ENCODE data around the gene DYSF.

Gene DYSF

DNA sequence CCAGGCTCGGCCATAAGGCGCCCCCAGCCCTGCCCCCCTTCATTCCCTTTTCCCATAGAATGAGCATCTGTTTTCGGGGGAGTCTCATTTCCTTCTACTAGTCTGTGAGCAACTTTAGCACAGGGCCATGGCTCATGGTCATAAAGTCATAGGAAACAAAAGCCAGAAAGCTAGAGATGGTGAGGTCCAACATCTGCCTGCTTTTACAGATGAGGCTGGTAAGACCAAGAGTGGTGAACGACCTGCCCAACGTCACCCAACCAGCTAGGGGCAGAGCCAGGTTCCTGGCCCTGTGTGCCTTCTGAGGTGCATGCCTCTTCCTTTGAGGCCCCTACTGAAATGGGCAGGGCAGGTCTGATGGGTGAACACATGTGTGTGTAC lies 212.7 kb downstream of the DYSF start:
- H3K9ac ChIP-seq (ENCODE audit: low read length in 2 of 2) = no peak overlapping the region
- no peaks in the 10 kb centered on the region for H3K27me3 ChIP-seq (ENCODE audit: control insufficient read depth in 1 of 2, insufficient read depth in 2 of 2, low read length in 2 of 2)
- H3K36me3 ChIP-seq (ENCODE audit: control insufficient read depth in 2 of 2, insufficient read depth in 2 of 2, low read length in 2 of 2) = peaks cover 30 to 40% of the 10 kb centered on the region in 2 donors
- H3K4me3 ChIP-seq (ENCODE audit: low read length in 2 of 2) = no peak overlapping the region
- H3K27ac ChIP-seq (ENCODE audit: low read length) = no peak overlapping the region
- H3K4me1 ChIP-seq (ENCODE audit: control insufficient read depth, insufficient read depth, low read length) = no peaks in the 10 kb centered on the region
- H3K9me3 ChIP-seq (ENCODE audit: control insufficient read depth in 2 of 2, low read length in 2 of 2) = no peaks in the 10 kb centered on the region

DNA sequence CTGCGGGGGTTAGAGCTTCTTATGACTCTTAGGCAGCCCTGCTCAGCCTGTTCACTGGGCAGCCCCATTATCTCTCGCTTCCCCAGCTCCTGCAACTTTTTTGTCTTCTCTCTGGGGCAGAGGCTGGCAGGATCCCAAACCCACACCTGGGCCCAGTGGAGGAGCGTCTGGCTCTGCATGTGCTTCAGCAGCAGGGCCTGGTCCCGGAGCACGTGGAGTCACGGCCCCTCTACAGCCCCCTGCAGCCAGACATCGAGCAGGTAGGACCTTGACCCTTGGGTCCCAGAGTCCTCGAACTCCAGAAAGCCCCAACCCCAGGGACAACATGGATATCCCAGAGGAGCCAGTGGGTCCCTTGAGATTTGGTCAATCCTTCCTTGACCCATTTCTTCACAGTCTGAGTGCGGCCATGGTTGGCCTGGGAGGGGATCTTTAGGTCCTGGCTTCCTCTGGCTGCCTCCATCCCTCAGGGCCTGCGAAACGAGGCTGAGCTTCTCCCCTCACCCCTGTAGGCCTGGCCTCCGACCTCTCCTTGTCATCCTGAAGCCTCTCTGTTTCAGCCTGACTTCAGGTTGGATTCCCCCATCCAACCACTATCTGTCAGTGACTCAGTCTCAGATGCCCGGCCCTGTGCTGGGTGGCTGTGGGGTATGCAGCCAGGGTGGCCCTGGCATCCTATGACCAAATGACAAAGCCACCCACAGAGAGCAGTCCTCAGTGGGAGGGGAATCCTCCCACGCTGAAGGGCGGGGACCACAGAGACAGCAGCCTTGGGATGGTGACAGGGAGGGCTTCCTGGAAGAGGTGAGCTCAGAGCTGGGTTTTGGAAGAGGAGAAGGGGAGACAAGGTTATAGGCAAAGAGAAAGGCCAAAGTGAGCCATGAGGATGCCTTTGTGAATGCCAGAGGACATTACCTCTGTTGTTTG lies 214.2 kb downstream of the DYSF start:
- H3K36me3 ChIP-seq (ENCODE audit: control insufficient read depth in 2 of 2, insufficient read depth in 2 of 2, low read length in 2 of 2) = peaks cover 30 to 37% of the 10 kb centered on the region in 2 donors
- H3K9ac ChIP-seq (ENCODE audit: low read length in 2 of 2) = no peak overlapping the region
- no peak overlapping the region for H3K4me3 ChIP-seq (ENCODE audit: low read length in 2 of 2)
- no peaks in the 10 kb centered on the region for H3K27me3 ChIP-seq (ENCODE audit: control insufficient read depth in 1 of 2, insufficient read depth in 2 of 2, low read length in 2 of 2)
- H3K4me1 ChIP-seq (ENCODE audit: control insufficient read depth, insufficient read depth, low read length) = no peaks in the 10 kb centered on the region
- H3K27ac ChIP-seq (ENCODE audit: low read length) = no peak overlapping the region
- no peaks in the 10 kb centered on the region for H3K9me3 ChIP-seq (ENCODE audit: control insufficient read depth in 2 of 2, low read length in 2 of 2)

GRCh38 chr2:71668326-71669057 lies 215.1 kb downstream of the DYSF start:
- H3K27ac ChIP-seq (ENCODE audit: low read length) = no peak overlapping the region
- no peak overlapping the region for H3K4me3 ChIP-seq (ENCODE audit: low read length in 2 of 2)
- peaks cover 30 to 35% of the 10 kb centered on the region in 2 donors for H3K36me3 ChIP-seq (ENCODE audit: control insufficient read depth in 2 of 2, insufficient read depth in 2 of 2, low read length in 2 of 2)

GRCh38 chr2:71669058-71669456 lies 215.7 kb downstream of the DYSF start:
- no peaks in the 10 kb centered on the region for H3K27me3 ChIP-seq (ENCODE audit: control insufficient read depth in 1 of 2, insufficient read depth in 2 of 2, low read length in 2 of 2)
- peaks cover 30 to 36% of the 10 kb centered on the region in 2 donors for H3K36me3 ChIP-seq (ENCODE audit: control insufficient read depth in 2 of 2, insufficient read depth in 2 of 2, low read length in 2 of 2)
- H3K9me3 ChIP-seq (ENCODE audit: control insufficient read depth in 2 of 2, low read length in 2 of 2) = no peaks in the 10 kb centered on the region
- H3K4me1 ChIP-seq (ENCODE audit: control insufficient read depth, insufficient read depth, low read length) = no peaks in the 10 kb centered on the region
- no peak overlapping the region for H3K27ac ChIP-seq (ENCODE audit: low read length)
- no peak overlapping the region for H3K9ac ChIP-seq (ENCODE audit: low read length in 2 of 2)
- H3K4me3 ChIP-seq (ENCODE audit: low read length in 2 of 2) = no peak overlapping the region

More at GRCh38 chr2:71668326-71669057, 215.1 kb downstream of the DYSF start:
- H3K4me1 ChIP-seq (ENCODE audit: control insufficient read depth, insufficient read depth, low read length) = no peaks in the 10 kb centered on the region
- H3K9me3 ChIP-seq (ENCODE audit: control insufficient read depth in 2 of 2, low read length in 2 of 2) = no peaks in the 10 kb centered on the region
- H3K27me3 ChIP-seq (ENCODE audit: control insufficient read depth in 1 of 2, insufficient read depth in 2 of 2, low read length in 2 of 2) = no peaks in the 10 kb centered on the region
- no peak overlapping the region for H3K9ac ChIP-seq (ENCODE audit: low read length in 2 of 2)

DNA sequence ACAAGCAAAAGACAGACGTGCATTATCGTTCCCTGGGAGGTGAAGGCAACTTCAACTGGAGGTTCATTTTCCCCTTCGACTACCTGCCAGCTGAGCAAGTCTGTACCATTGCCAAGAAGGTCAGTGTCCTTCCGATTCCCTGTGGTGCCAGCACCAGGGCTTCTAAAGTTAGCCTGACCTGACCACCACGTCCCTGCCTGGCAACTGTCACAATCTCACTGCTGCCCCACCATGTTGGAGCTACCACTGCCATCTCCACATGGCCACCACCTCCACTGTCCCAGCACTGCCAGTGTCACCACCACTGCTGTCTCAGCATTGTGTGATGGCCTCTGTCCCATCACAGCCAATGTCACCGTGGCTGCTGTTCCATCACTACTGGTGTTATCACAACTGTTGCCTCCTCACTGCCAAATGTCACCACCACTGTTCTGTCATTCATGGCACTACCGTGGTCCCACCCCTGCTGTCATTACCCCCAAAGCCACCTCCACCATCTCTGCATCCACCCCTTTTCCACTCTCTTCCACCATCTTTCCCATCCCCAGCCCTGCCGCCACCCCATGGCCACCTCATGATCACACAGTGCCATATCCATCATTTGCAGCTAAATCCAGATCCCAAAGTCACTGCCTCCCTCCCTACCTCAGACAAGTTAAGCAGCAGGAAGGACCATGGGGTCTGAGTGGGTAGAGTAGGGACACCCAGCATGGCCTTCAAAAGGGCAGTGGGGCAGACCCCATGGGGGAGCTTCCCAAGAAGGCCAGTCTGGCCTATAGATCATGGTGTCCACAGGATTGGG lies 216.5 kb downstream of the DYSF start:
- Histone ChIP-seq H3K4me1 (ENCODE audit: control insufficient read depth, insufficient read depth, low read length) (no peaks in the 10 kb centered on the region), H3K4me3 (ENCODE audit: low read length in 2 of 2) (no peak overlapping the region), H3K36me3 (ENCODE audit: control insufficient read depth in 2 of 2, insufficient read depth in 2 of 2, low read length in 2 of 2) (peaks cover 24 to 36% of the 10 kb centered on the region in 2 donors), H3K9me3 (ENCODE audit: control insufficient read depth in 2 of 2, low read length in 2 of 2) (no peaks in the 10 kb centered on the region), H3K27ac (ENCODE audit: low read length) (no peak overlapping the region), H3K27me3 (ENCODE audit: control insufficient read depth in 1 of 2, insufficient read depth in 2 of 2, low read length in 2 of 2) (no peaks in the 10 kb centered on the region), H3K9ac (ENCODE audit: low read length in 2 of 2) (no peak overlapping the region)

DNA sequence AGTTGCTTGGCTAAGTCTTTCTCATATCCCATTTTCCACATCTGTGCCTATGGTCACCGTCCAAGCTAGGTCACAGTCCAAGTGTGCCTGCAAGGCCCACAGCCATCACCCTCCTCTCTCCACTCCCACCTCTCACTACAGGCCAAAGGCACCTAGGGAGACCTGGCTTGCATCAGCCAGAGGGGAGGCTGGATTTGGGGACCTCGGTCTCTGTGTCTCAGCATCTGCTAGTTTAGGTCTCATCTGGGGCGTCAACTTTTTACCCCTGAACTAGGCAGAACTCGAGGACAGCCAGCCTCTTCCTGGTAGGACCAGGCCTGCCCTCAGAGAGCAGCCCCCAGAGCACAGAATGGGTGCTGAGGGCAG lies 217.1 kb downstream of the DYSF start:
- H3K4me3 ChIP-seq (ENCODE audit: low read length in 2 of 2) = no peak overlapping the region
- peaks cover 27 to 32% of the 10 kb centered on the region in 2 donors for H3K36me3 ChIP-seq (ENCODE audit: control insufficient read depth in 2 of 2, insufficient read depth in 2 of 2, low read length in 2 of 2)
- H3K27ac ChIP-seq (ENCODE audit: low read length) = no peak overlapping the region
- no peak overlapping the region for H3K9ac ChIP-seq (ENCODE audit: low read length in 2 of 2)
- no peaks in the 10 kb centered on the region for H3K4me1 ChIP-seq (ENCODE audit: control insufficient read depth, insufficient read depth, low read length)
- H3K9me3 ChIP-seq (ENCODE audit: control insufficient read depth in 2 of 2, low read length in 2 of 2) = no peaks in the 10 kb centered on the region
- no peaks in the 10 kb centered on the region for H3K27me3 ChIP-seq (ENCODE audit: control insufficient read depth in 1 of 2, insufficient read depth in 2 of 2, low read length in 2 of 2)

GRCh38 chr2:71671203-71671854 lies 218.0 kb downstream of the DYSF start:
- H3K36me3 ChIP-seq (ENCODE audit: control insufficient read depth in 2 of 2, insufficient read depth in 2 of 2, low read length in 2 of 2) = peaks cover 24 to 30% of the 10 kb centered on the region in 2 donors
- H3K27me3 ChIP-seq (ENCODE audit: control insufficient read depth in 1 of 2, insufficient read depth in 2 of 2, low read length in 2 of 2) = no peaks in the 10 kb centered on the region
- H3K4me3 ChIP-seq (ENCODE audit: low read length in 2 of 2) = no peak overlapping the region
- no peaks in the 10 kb centered on the region for H3K4me1 ChIP-seq (ENCODE audit: control insufficient read depth, insufficient read depth, low read length)
- no peak overlapping the region for H3K27ac ChIP-seq (ENCODE audit: low read length)
- H3K9ac ChIP-seq (ENCODE audit: low read length in 2 of 2) = no peak overlapping the region
- no peaks in the 10 kb centered on the region for H3K9me3 ChIP-seq (ENCODE audit: control insufficient read depth in 2 of 2, low read length in 2 of 2)

GRCh38 chr2:71671895-71672825 lies 218.8 kb downstream of the DYSF start:
- Histone ChIP-seq H3K4me3 (ENCODE audit: low read length in 2 of 2) (no peak overlapping the region), H3K4me1 (ENCODE audit: control insufficient read depth, insufficient read depth, low read length) (no peaks in the 10 kb centered on the region), H3K27ac (ENCODE audit: low read length) (no peak overlapping the region), H3K9me3 (ENCODE audit: control insufficient read depth in 2 of 2, low read length in 2 of 2) (no peaks in the 10 kb centered on the region), H3K9ac (ENCODE audit: low read length in 2 of 2) (no peak overlapping the region), H3K27me3 (ENCODE audit: control insufficient read depth in 1 of 2, insufficient read depth in 2 of 2, low read length in 2 of 2) (no peaks in the 10 kb centered on the region), H3K36me3 (ENCODE audit: control insufficient read depth in 2 of 2, insufficient read depth in 2 of 2, low read length in 2 of 2) (peaks cover 20 to 27% of the 10 kb centered on the region in 2 donors)

GRCh38 chr2:71672826-71673795 lies 219.8 kb downstream of the DYSF start:
- no peaks in the 10 kb centered on the region for H3K9me3 ChIP-seq (ENCODE audit: control insufficient read depth in 2 of 2, low read length in 2 of 2)
- no peak overlapping the region for H3K4me3 ChIP-seq (ENCODE audit: low read length in 2 of 2)
- H3K27ac ChIP-seq (ENCODE audit: low read length) = no peak overlapping the region
- H3K36me3 ChIP-seq (ENCODE audit: control insufficient read depth in 2 of 2, insufficient read depth in 2 of 2, low read length in 2 of 2) = peaks cover 19 to 20% of the 10 kb centered on the region in 2 donors
- H3K9ac ChIP-seq (ENCODE audit: low read length in 2 of 2) = no peak overlapping the region
- H3K4me1 ChIP-seq (ENCODE audit: control insufficient read depth, insufficient read depth, low read length) = no peaks in the 10 kb centered on the region
- no peaks in the 10 kb centered on the region for H3K27me3 ChIP-seq (ENCODE audit: control insufficient read depth in 1 of 2, insufficient read depth in 2 of 2, low read length in 2 of 2)
